KMS-11 (cell line): Measurements from ENCODE around the gene MBLAC1.

Experiments used
- H2AFZ ChIP-seq: fragments of 200-600 bp; sonication (generic); 2 replicates; pipeline ENCODE4 v1.6.1; 2016; ENCODE audit warnings: antibody characterized with exemption, mixed run types, low read depth
- H3K27ac ChIP-seq: fragments of 200-600 bp; sonication (generic); 2 replicates; pipeline ENCODE4 v1.6.1; 2016; ENCODE audit warnings: mild to moderate bottlenecking, mixed run types
- H3K27me3 ChIP-seq: fragments of 200-600 bp; sonication (generic); 2 replicates; pipeline ENCODE4 v1.6.1; 2017; ENCODE audit warnings: mild to moderate bottlenecking, low read depth, mixed run types, moderate library complexity; ENCODE audit not compliant: insufficient read depth
- H3K36me3 ChIP-seq: fragments of 200-600 bp; sonication (generic); 2 replicates; pipeline ENCODE4 v1.6.1; 2017; ENCODE audit warnings: mild to moderate bottlenecking, mixed run types; ENCODE audit not compliant: insufficient read depth
- H3K4me1 ChIP-seq: fragments of 200-600 bp; sonication (generic); 2 replicates; pipeline ENCODE4 v1.6.1; 2016; ENCODE audit warnings: mild to moderate bottlenecking, low read depth, mixed run types; ENCODE audit not compliant: poor library complexity, severe bottlenecking
- H3K4me2 ChIP-seq: fragments of 200-600 bp; sonication (generic); 2 replicates; pipeline ENCODE4 v1.7.0; 2016; ENCODE audit warnings: mild to moderate bottlenecking, mixed run types
- H3K4me3 ChIP-seq: fragments of 200-600 bp; sonication (generic); IDR thresholded peaks from 2 replicates; pipeline ENCODE4 v1.6.1; 2017; ENCODE audit warnings: low read depth, low read length, mixed read lengths; ENCODE audit not compliant: insufficient read depth
- H3K79me2 ChIP-seq: fragments of 200-600 bp; sonication (generic); 2 replicates; pipeline ENCODE4 v1.6.1; 2016; ENCODE audit warnings: low read depth, mixed run types; ENCODE audit not compliant: insufficient read depth
- H3K9ac ChIP-seq: fragments of 200-600 bp; sonication (generic); 2 replicates; pipeline ENCODE4 v1.6.1; 2016; ENCODE audit warnings: mild to moderate bottlenecking, mixed run types
- H4K20me1 ChIP-seq: fragments of 200-600 bp; sonication (generic); 2 replicates; pipeline ENCODE4 v1.6.1; 2016; ENCODE audit warnings: mild to moderate bottlenecking, mixed run types; ENCODE audit not compliant: insufficient read depth
- TF ChIP-seq, protein P1 (sequence below): fragments of 200-600 bp; sonication (generic); conservative IDR thresholded peaks from 2 replicates; pipeline ENCODE4 v1.6.1; 2017; ENCODE audit warnings: low read depth, mild to moderate bottlenecking, antibody characterized with exemption, low read length, moderate library complexity, mixed read lengths

MBLAC1 gene

DNA sequence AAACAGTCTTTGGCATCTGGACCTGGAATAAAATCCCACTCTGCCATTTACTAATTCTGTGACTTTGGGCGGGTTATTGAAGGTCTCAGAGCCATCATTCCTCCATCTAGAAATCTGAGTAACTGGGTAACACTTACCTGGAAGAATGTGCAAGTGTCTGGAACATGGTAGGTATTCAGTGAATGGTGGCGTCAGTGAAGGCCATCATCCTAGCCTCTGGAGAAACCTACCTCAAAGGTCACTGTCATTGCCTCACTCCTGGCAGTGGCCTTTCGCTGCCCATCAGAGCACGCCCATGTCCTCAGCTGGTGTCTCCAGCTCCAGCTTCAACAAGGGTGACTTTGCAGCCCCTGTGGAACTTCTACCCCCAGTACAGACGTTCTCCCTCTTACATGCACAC, 37.1 kb downstream of the MBLAC1 start:
- no peak overlapping the region for H3K27ac ChIP-seq
- H2AFZ ChIP-seq: no peak overlapping the region
- H3K4me2 ChIP-seq: no peak overlapping the region
- H4K20me1 ChIP-seq: no peaks in the 10 kb centered on the region
- no peak overlapping the region for H3K4me3 ChIP-seq
- H3K4me1 ChIP-seq: peaks cover 10% of the 10 kb centered on the region
- no peak overlapping the region for H3K9ac ChIP-seq
- TF ChIP-seq, protein P1, sequence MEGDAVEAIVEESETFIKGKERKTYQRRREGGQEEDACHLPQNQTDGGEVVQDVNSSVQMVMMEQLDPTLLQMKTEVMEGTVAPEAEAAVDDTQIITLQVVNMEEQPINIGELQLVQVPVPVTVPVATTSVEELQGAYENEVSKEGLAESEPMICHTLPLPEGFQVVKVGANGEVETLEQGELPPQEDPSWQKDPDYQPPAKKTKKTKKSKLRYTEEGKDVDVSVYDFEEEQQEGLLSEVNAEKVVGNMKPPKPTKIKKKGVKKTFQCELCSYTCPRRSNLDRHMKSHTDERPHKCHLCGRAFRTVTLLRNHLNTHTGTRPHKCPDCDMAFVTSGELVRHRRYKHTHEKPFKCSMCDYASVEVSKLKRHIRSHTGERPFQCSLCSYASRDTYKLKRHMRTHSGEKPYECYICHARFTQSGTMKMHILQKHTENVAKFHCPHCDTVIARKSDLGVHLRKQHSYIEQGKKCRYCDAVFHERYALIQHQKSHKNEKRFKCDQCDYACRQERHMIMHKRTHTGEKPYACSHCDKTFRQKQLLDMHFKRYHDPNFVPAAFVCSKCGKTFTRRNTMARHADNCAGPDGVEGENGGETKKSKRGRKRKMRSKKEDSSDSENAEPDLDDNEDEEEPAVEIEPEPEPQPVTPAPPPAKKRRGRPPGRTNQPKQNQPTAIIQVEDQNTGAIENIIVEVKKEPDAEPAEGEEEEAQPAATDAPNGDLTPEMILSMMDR: no peak
- no peaks in the 10 kb centered on the region for H3K79me2 ChIP-seq
- H3K27me3 ChIP-seq: peaks cover 83% of the 10 kb centered on the region
- no peaks in the 10 kb centered on the region for H3K36me3 ChIP-seq

GRCh38 chr7:100166317-100166940, 39.7 kb downstream of the MBLAC1 start:
- Histone ChIP-seq H3K27me3 (peaks cover 96% of the 10 kb centered on the region), H2AFZ (no peak overlapping the region), H3K4me1 (peaks cover 7% of the 10 kb centered on the region), H3K79me2 (no peaks in the 10 kb centered on the region), H4K20me1 (no peaks in the 10 kb centered on the region), H3K4me3 (no peak overlapping the region), H3K4me2 (no peak overlapping the region), H3K27ac (no peak overlapping the region), H3K36me3 (no peaks in the 10 kb centered on the region), H3K9ac (no peak overlapping the region)
- TF ChIP-seq, protein P1: no peak

DNA sequence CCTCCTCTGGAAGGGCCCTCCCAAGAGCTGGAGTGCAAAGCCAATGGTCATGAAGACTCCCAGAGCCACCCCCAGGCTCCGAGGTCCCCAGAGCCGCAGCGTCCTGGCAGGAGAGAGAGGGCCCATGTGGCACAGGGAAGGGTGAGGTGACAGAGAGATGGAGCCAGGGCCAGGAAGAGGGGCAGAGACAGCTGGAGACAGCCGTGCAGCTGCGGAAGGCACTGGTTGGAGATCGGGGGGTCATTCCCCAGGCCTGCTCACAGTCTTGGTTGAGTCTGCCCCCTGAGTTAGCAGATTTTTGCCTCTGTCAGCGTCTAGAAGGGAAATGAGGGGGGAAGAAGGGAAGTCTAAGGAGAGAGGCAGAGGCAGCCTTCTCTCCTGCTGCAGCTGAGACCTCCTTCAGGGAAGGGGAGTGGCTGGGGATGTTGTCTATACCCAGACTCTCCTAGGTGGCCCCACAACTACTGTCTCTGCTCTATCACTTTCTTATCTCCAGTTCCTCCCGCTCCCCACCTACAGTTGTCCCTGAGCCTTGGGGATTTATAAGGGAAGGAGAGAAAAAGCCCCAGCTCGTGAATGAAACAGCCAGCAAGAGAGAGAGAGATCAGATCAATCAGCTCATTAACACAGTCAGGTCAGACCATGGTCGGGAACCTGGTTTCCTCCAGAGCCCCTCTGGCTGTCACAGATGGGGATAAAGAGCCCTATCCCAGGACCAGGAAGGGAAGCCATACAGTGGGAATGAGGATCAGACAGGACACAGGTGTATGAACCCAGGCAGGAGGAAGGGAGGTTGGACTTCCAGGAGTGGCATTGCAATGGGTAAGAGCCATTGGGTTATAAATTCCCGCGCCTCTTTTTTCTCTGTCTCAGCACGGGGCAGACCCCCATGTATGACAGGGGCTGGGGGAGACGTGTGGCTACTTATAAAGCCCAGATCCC, 40.5 kb downstream of the MBLAC1 start:
- TF ChIP-seq, protein P1: no peak
- Histone ChIP-seq H3K27me3 (peaks cover 94% of the 10 kb centered on the region), H2AFZ (no peak overlapping the region), H3K36me3 (no peaks in the 10 kb centered on the region), H3K9ac (no peak overlapping the region), H3K4me3 (no peak overlapping the region), H3K27ac (no peak overlapping the region), H3K4me2 (no peak overlapping the region), H3K4me1 (peaks cover 7% of the 10 kb centered on the region), H4K20me1 (no peaks in the 10 kb centered on the region), H3K79me2 (no peaks in the 10 kb centered on the region)

- H3K9ac ChIP-seq: no peak overlapping the region
- no peak overlapping the region; the same call in 1 of the 2 replicates for H3K4me2 ChIP-seq
- H3K4me1 ChIP-seq: peaks cover 7% of the 10 kb centered on the region
- H3K36me3 ChIP-seq: no peaks in the 10 kb centered on the region
- H2AFZ ChIP-seq: no peak overlapping the region
- H3K79me2 ChIP-seq: no peaks in the 10 kb centered on the region
- no peak overlapping the region for H3K4me3 ChIP-seq
- H3K27ac ChIP-seq: no peak overlapping the region
- peaks cover 91% of the 10 kb centered on the region for H3K27me3 ChIP-seq
- TF ChIP-seq, protein P1: no peak
- H4K20me1 ChIP-seq: no peaks in the 10 kb centered on the region
Observed at GRCh38 chr7:100167912-100168323, 41.2 kb downstream of the MBLAC1 start.
